Measurements from ENCODE around the gene NPHP4.
A peak's percentile ranks its signal among the peaks of the same experiment; 100 is the strongest.

The NPHP4 gene

GRCh38 chr1:5992026-5992813, at the start of gene NPHP4:
TSS of gene NPHP4 (minus strand) at chr1:5992425. CDS start at chr1:5986289, 6,136 bp downstream.
- DNase-seq (ENCODE audit: low spot score), result peak; percentile 100

GRCh38 chr1:6041432-6042062, 49.3 kb upstream of the NPHP4 start:
- DNase-seq (ENCODE audit: low spot score), result no peak

GRCh38 chr1:6040861-6041415, 48.7 kb upstream of the NPHP4 start:
- no peak for DNase-seq (ENCODE audit: low spot score)

DNA sequence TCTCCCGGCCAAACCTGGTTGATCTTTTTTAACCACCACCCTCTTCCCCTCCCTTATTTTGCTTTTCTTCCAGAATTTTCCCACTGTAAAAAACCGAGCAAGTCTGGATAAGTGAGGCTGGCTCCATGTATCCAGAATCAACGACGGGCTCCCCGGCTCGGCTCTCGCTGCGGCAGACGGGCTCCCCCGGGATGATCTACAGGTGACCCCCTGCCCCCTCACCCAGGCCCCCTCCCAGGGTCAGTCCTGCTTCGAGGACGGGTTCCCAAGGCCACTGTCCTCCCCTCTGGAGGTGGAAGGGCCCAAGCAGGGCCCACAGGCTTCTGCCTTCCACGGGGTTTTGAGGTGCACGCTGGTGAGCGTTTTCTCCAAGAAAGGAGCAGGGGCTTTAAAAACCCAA, 48.2 kb upstream of the NPHP4 start:
- DNase-seq (ENCODE audit: low spot score), result no peak

DNA sequence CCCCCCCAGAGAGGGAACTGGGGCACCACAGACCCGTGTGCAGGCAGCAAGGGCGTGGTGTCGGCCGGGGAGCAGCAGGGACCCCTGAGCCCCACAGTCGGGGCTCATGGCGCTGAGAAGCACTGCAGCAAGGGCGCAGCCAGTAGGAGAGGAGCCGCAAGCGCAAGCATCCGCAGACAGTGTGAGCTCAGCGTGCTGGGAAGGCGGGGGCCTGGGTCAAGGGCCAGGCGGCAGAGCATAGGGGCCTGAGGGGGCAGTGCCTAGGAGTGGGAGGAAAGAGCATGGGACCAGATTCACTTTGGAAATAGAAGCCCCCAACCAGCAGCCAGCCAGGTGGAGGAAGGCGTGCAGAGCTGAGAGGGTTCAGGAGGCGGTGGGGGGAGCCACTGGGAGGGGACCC, 46.8 kb upstream of the NPHP4 start:
- no peak for DNase-seq (ENCODE audit: low spot score)

DNA sequence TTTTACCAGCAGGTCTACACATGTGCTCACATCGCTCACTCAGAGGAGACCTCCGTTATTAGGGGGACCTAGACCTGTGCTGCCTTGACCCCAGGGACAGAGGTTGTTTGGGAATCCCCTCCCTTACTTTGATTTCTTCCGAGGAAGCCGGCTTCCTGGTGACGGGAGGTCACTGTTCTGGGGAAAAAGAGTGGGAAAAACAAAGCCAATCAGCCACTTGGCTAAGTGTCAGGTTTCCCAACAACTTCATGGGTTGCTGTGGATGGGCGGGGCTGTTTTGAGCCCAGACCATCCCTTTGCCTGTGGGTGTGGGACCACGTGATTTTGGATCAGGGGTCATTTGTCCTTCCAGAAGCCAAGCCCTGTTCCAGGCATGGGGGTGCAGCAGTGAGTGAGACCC, 46.4 kb upstream of the NPHP4 start:
- DNase-seq (ENCODE audit: low spot score), result no peak

GRCh38 chr1:6037338-6037762, 45.1 kb upstream of the NPHP4 start:
- DNase-seq (ENCODE audit: low spot score), result peak; percentile 43

DNA sequence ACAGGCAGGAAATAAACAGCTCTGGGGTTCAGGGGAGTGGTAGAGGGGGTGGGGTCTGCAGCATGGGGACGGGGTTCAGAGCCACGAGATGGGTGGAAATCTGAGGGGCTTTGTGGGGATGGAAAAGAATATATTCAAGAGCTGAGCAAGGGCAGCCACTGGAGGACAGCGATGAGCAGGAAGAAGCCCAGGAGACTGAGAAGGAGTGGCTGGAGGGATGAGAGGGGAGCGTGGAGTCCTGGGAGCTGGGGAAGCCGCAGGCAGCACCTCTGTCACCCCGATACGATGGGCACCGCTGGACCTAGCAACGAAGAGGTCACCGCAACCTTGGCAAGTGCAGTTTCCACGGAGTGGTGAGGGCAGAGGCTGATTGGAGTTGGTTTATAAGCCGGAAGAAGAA, 43.5 kb upstream of the NPHP4 start:
- no peak for DNase-seq (ENCODE audit: low spot score)

DNA sequence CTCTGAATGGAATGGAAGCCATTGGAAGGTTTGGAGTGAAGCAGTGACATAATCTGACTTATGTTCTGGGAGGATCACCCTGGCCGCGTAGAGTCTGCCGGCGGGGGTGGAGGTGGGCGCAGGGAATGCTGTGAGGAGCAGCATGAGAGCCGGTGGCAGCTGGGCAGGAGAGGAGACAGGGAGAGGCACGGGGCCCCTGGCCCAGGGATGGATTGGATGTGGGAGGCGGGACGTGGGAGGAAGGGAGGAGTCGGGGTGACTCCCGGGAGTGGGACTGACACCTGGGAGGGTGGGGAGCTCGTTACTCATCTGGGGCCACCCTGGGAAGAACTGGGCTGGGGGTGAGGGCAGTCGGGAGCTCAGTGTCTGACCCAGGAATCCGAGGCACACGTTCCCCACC, 43.1 kb upstream of the NPHP4 start:
- DNase-seq (ENCODE audit: low spot score), result no peak

DNA sequence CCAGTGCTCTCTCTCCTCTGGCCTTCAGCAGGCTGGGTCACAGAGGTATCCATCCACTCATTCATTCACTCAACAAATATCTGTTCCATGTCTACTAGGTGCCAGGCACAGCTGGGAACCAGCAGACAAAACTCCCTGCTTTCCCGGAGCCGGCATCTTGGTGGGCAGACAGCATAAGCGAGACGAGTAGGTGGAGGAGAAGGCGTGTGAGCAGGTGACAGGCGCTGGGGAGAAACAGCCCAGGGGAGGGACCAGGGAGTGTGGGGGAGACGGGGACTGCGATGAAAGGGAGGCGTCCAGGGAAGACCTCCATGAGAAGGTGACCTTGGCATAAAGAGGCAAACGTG, 42.5 kb upstream of the NPHP4 start:
- no peak for DNase-seq (ENCODE audit: low spot score)

- DNase-seq (ENCODE audit: low spot score), result no peak
Measured at GRCh38 chr1:6033986-6034749, 41.9 kb upstream of the NPHP4 start.

- DNase-seq (ENCODE audit: low spot score), result no peak
Measured at GRCh38 chr1:6033124-6033523, 40.9 kb upstream of the NPHP4 start.

DNA sequence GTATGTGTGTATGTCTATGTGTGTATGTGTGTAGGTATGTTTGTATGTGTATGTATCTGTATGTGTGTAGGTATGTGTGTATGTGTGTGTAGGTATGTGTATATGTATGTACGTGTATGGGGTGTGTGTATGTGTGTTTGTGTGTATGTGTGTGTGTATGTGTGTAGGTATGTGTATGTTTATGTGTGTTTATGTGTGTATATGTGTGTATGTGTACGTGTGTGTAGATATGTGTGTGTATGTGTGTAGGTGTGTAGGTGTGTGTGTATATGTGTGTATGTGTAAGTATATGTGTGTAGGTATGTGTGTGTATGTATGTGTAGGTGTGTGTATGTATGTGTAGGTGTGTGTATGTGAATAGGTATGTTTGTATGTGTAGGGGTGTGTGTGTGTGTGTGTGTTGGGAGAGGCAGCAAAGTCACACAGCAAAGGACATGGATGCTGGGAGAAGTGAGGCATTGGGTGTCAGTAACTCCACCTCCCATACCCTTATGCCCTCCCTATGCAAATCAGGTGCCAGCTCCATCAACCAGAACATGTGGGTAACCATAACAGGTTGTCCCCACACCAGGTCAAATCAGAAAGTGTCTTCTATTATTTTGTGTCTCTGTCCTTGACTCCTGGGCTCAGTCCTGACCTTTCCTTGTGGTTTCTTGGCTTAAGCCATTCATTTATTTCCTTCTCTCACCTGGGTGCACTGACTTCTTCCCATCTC, 38.5 kb upstream of the NPHP4 start:
- peak; percentile 71 for DNase-seq (ENCODE audit: low spot score)

DNA sequence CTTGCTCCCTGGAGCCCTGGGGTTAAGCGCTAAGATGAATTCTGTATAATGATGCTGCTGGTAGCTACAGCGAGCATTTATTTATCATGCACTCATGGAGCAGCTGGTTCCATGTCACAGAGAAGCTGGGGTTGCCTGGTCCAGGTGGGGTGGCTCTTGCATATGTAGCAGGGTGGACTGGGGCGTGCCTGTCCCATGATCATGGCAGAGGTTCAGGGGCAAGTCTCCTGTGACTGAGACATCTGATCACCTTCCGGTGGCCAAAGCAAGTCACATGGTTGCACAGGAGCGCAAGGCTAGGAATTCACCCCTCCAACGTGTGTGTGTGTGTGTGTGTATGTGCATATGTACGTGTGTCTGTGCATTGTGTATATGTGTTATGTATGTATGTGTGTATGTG, 37.9 kb upstream of the NPHP4 start:
- no peak for DNase-seq (ENCODE audit: low spot score)

- DNase-seq (ENCODE audit: low spot score), result no peak
Measured at GRCh38 chr1:6029351-6029750, 37.1 kb upstream of the NPHP4 start.

GRCh38 chr1:6028042-6028850, 36.0 kb upstream of the NPHP4 start:
- DNase-seq (ENCODE audit: low spot score), result peak; percentile 58

DNA sequence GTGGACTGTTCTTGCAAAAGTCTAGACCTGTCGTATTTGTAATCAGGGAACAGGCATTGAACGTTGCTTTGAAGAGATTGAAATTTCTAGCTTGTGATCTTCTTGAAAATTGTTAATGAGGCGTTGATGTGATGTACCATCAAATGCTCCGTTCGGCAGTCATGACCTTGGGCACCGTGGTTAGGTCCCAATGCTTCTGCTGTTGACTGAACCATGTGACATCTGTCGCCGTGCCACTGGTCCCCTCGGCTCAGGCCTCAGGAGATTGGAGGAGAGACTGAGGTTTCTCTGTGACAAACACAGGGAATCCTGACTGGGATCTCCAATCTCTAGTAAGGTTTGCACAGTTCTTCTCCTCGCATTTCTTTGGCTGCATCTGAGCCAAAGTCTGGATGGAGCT, 35.4 kb upstream of the NPHP4 start:
- no peak for DNase-seq (ENCODE audit: low spot score)

DNA sequence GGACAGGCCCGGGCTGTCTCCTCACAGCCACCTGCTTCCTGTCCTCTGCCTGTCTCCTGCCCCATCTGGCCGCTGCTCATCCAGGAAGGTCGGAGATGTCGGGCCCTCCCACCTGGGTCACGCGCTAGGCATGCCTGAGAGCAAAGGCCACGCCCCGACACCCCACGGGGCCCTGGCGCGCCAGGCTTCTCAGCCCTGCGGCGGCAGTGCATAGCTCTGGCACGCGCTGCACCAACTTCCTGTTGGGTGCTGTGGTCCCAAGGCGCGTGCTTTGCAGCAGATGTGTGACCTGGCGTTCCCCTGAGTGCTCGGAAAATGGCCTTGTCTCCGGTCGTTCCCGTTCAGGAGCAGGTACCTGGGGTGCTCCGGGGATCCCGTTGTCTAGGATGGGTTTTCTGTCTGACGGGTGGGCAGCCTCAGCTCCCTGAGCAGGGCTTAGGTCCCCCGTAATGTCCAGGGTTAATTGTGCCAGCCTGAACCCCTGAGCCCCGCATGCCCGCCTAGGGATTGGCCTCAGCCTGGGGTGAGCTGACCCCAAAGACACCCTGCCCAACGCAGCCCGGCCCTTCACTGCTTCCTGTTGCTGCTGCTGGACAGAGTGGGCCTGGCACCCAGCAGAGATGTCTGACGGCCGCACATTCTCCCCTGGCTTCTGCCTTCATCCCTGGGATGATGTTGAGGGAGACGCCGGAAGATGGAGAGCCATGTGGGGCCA, 34.0 kb upstream of the NPHP4 start:
- peak; percentile 92 for DNase-seq (ENCODE audit: low spot score)

DNA sequence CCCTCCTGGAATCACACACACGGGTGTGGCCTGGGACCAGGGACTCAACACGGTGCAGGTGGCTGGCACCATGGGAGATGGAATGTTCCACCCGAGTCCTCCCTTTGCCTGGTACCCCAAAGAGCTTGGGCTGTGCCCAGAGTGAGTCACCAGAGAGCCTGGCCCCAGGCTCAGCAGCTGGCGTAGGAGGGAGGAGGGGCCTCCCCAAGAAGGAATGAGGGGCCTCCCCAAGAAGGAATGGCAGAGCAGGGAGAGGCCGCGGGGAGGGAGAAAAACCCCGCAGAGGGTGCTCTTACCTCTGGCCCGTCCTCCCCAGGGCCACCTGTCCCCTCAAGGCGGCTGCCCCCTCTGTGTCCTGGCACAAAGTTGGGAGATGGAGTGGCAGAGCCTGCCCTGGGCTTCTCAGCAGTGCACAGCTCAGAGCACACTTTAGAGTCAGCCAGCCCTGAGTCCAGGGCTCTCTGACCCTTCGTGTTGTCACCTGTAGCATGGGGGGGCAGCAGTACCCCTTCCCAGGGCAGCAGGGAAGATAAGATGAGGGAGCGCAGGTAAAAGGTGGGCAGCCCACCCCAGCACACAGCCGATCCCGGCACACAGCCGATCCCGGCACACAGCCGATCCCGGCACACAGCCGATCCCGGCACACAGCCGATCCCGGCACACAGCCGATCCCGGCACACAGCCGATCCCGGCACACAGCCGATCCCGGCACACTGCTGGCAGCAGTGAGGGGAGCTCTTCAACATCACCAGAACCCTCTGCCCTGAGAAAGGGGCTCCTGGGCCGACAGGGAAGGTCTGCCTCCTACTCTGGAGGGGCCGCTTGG, 33.3 kb upstream of the NPHP4 start:
- no peak for DNase-seq (ENCODE audit: low spot score)

GRCh38 chr1:6024376-6024775, 32.2 kb upstream of the NPHP4 start:
- no peak for DNase-seq (ENCODE audit: low spot score)
